K562 (cell line): ENCODE measurements around the gene ATXN7L1. TPM values are rescaled to one million over a fixed set of nuclear protein-coding genes. Genes with fewer than 3 reads are reported as not detected.
A peak's percentile ranks its signal among the peaks of the same experiment; 100 is the strongest.

ENCODE experiments used
- ATAC-seq: fragments of 200-7000 bp; cut with Tn5 transposase; 3 replicates; pipeline ENCODE4 v1.9.1; 2020; ENCODE audit warnings: moderate library complexity
- BruUV-seq: library from RNA; stranded (reverse); fragments of 400-500 nt; replicated peaks from 2 replicates; lab custom pipeline; 2021; lab: Mats Ljungman, UMichigan
- CTCF ChIA-PET: fragments of 300-600 bp; formaldehyde crosslinking; extraction: SDS; loops from one replicate; lab custom pipeline; 2021; ENCODE audit warnings: low intra/inter-chr PET ratio; lab: Yijun Ruan, JAX
- POLR2A ChIA-PET: fragments of 300-600, 350-650 bp; sonication (Branson Sonifier 250); formaldehyde crosslinking; extraction: SDS; loops from one replicate; lab custom pipeline; 2021; ENCODE audit warnings: antibody characterized with exemption, inconsistent platforms; lab: Yijun Ruan, JAX
- DNase-seq, 4 experiments: peaks; one replicate each; pipeline versions ENCODE4 v3.0.0 to v3.0.0-alpha.2; 2011 to 2018; ENCODE audit warnings: low spot score in 3 of 4, mixed read lengths in 3 of 4; ENCODE audit errors: extremely low read depth in 1 of 4
- FAIRE-seq: peaks from 2 replicates; lab custom pipeline; 2011; peaks lifted over from hg19 to GRCh38; lab: Jason Lieb, UNC
- H2AFZ ChIP-seq: 2 replicates; pipeline ENCODE4 v1.6.0; 2011; ENCODE audit warnings: low read depth, low read length, control low read depth, inconsistent platforms
- H3K27ac ChIP-seq: fragments of 200-600 bp; 3 replicates; pipeline ENCODE4 v1.8.0; 2011; ENCODE audit warnings: low read depth, mild to moderate bottlenecking, control low read depth, inconsistent platforms, low read length, moderate library complexity, mixed read lengths; ENCODE audit errors: extremely low read depth
- H3K27me3 ChIP-seq, 2 experiments: fragments of 300-600 bp in 1 of 2; 2 replicates in 1 of 2; 3 replicates in 1 of 2; pipeline versions ENCODE4 v1.6.0 to v1.8.0; 2011; ENCODE audit warnings: inconsistent platforms in 2 of 2, low read length in 2 of 2, mild to moderate bottlenecking in 1 of 2, mixed read lengths in 1 of 2, moderate library complexity in 1 of 2; ENCODE audit not compliant: control insufficient read depth in 2 of 2, insufficient read depth in 2 of 2
- H3K36me3 ChIP-seq: fragments of 300-600 bp; 3 replicates; pipeline ENCODE4 v1.8.0; 2011; ENCODE audit warnings: mild to moderate bottlenecking, low read length, inconsistent platforms; ENCODE audit not compliant: control insufficient read depth, insufficient read depth
- H3K4me1 ChIP-seq, 2 experiments: fragments of 200-600 bp in 1 of 2; replicated peaks in 1 of 2; 2 replicates in 1 of 2; 3 replicates in 1 of 2; pipeline versions ENCODE4 v1.5.1 to v1.8.0; 2011; ENCODE audit warnings: inconsistent platforms in 2 of 2, low read length in 2 of 2, mild to moderate bottlenecking in 1 of 2, mixed read lengths in 1 of 2, moderate library complexity in 1 of 2; ENCODE audit not compliant: control insufficient read depth in 2 of 2, insufficient read depth in 2 of 2
- H3K4me2 ChIP-seq: 2 replicates; pipeline ENCODE4 v1.6.1; 2011; ENCODE audit warnings: low read length, control low read depth, inconsistent platforms, mixed read lengths; ENCODE audit not compliant: insufficient read depth
- H3K4me3 ChIP-seq: fragments of 200-600 bp; sonication (generic), shearing (Covaris generic); 2 replicates; pipeline ENCODE4 v1.5.1; 2016; ENCODE audit warnings: control low read depth, inconsistent platforms
- H3K79me2 ChIP-seq: fragments of 200-600 bp; 3 replicates; pipeline ENCODE4 v1.8.0; 2011; ENCODE audit warnings: low read length, inconsistent platforms; ENCODE audit not compliant: control insufficient read depth, insufficient read depth
- H3K9ac ChIP-seq, 2 experiments: 2 replicates each; pipeline versions ENCODE4 v1.6.0 to v1.6.1; 2011; ENCODE audit warnings: low read depth in 2 of 2, low read length in 2 of 2, control low read depth in 1 of 2, inconsistent platforms in 1 of 2, mild to moderate bottlenecking in 1 of 2, mixed read lengths in 1 of 2; ENCODE audit not compliant: insufficient read depth in 1 of 2
- H3K9me1 ChIP-seq: one replicate; pipeline ENCODE4 v1.6.0; 2011; ENCODE audit warnings: inconsistent platforms, mild to moderate bottlenecking, low read length, moderate library complexity; ENCODE audit not compliant: control insufficient read depth, insufficient read depth
- H3K9me3 ChIP-seq: replicated peaks from 2 replicates; pipeline ENCODE4 v1.5.1; 2011; ENCODE audit warnings: low read depth, low read length, inconsistent platforms; ENCODE audit not compliant: control insufficient read depth, insufficient read depth
- H4K20me1 ChIP-seq: replicated peaks from 2 replicates; pipeline ENCODE4 v1.6.1; 2011; ENCODE audit warnings: low read length, inconsistent platforms, mixed read lengths; ENCODE audit not compliant: control insufficient read depth, insufficient read depth
- BHLHE40 ChIP-seq: IDR thresholded peaks from 2 replicates; pipeline ENCODE4 v1.6.1; 2011; ENCODE audit warnings: low read length, improper control_type of control experiment
- CBX3 ChIP-seq, 2 experiments: IDR thresholded peaks; 1 replicate in 1 of 2; 2 replicates in 1 of 2; pipeline ENCODE4 v1.6.1; 2012; ENCODE audit warnings: inconsistent platforms in 2 of 2, low read length in 2 of 2, borderline replicate concordance in 1 of 2, control low read depth in 1 of 2
- CHCHD3 ChIP-seq: fragments of 250-450 bp; sonication (Bioruptor Pico); IDR thresholded peaks from 2 replicates; pipeline ENCODE4 v2.1.2; 2022; ENCODE audit warnings: mild to moderate bottlenecking
- ETV1 ChIP-seq: fragments of 450-650 bp; conservative IDR thresholded peaks from 2 replicates; pipeline ENCODE4 v1.6.1; 2016; ENCODE audit warnings: missing genetic modification characterization, control low read depth, low read depth, missing compliant biosample characterization
- ILF3 ChIP-seq: fragments of 450-650 bp; IDR thresholded peaks from 2 replicates; pipeline ENCODE4 v1.6.1; 2018; ENCODE audit warnings: antibody characterized with exemption, mild to moderate bottlenecking, moderate library complexity, borderline replicate concordance
- IRF2 ChIP-seq: sonication (generic); formaldehyde crosslinking; IDR thresholded peaks from 2 replicates; pipeline ENCODE4 v1.8.1; 2022; ENCODE audit warnings: mild to moderate bottlenecking, missing genetic modification reagents
- POLR2B ChIP-seq: fragments of 450-650 bp; IDR thresholded peaks from 2 replicates; pipeline ENCODE4 v1.6.1; 2018; ENCODE audit warnings: low read depth; ENCODE audit not compliant: partially characterized antibody
- TFAM ChIP-seq: fragments of 250-450 bp; sonication (Bioruptor Pico); conservative IDR thresholded peaks from 2 replicates; pipeline ENCODE4 v1.5.0; 2021; ENCODE audit warnings: mild to moderate bottlenecking, moderate library complexity
- XRCC5 ChIP-seq: fragments of 200-400 bp; formaldehyde crosslinking; IDR thresholded peaks from 2 replicates; pipeline ENCODE4 v1.6.1; 2017; ENCODE audit warnings: low read depth, mild to moderate bottlenecking, low read length
- ZNF263 ChIP-seq: sonication (generic); formaldehyde crosslinking; IDR thresholded peaks from 2 replicates; pipeline ENCODE4 v1.8.0; 2022; ENCODE audit warnings: mild to moderate bottlenecking, missing genetic modification reagents, borderline replicate concordance
- ZNF780A ChIP-seq: fragments of 250-450 bp; sonication (Bioruptor Pico); IDR thresholded peaks from 2 replicates; pipeline ENCODE4 v1.5.0; 2021; ENCODE audit warnings: mild to moderate bottlenecking
- WGBS: fragments of 100-300 bp; shearing (Covaris generic); methylation state at CpG from one replicate; pipeline ENCODE4 v1.1.6; 2016; ENCODE audit warnings: low coverage, mixed read lengths; ENCODE audit not compliant: insufficient coverage; ENCODE audit errors: missing lambda C conversion rate; 5-methylcytosine and 5-hydroxymethylcytosine counted together
- in situ Hi-C: fragments of 300-500 bp; cut with MboI; formaldehyde crosslinking; loops from 4 replicates; pipeline ENCODE4 v1.15.0; 2018; ENCODE audit warnings: inconsistent platforms, mixed read lengths
- intact Hi-C: fragments of 100-400 bp; cut with micrococcal nuclease; formaldehyde crosslinking; loops from 2 replicates; pipeline ENCODE4 v1.14.2; 2022
- polyA plus RNA-seq, 8 experiments: library from polyadenylated mRNA; depleted of rRNA in 4 of 8; stranded (reverse) in 5 of 8; unstranded in 3 of 8; fragments of >200 nt; fragmentation: Nextera tagmentation in 2 of 8; fragmentation: Illumina TruSeq in 1 of 8; extraction: Ambion mirVana in 2 of 8; extraction: Trizol in 1 of 8; gene quantifications; 2 replicates each; pipeline versions ENCODE4 v1.2.1 to v1.2.3, GENCODE V29; 2011 to 2014; ENCODE audit warnings: inconsistent platforms in 1 of 8, missing spikeins in 1 of 8
- total RNA-seq, 7 experiments: library from RNA; depleted of rRNA in 6 of 7; stranded (reverse); fragments of >200 nt in 6 of 7; fragmentation: Illumina TruSeq in 2 of 7; extraction: Trizol in 2 of 7; gene quantifications; 2 replicates each; pipeline versions ENCODE4 v1.2.1 to v1.2.3, GENCODE V29; 2011 to 2021; ENCODE audit warnings: low replicate concordance in 1 of 7
- TF ChIP-seq, protein P1 (sequence below): fragments of 450-650 bp; conservative IDR thresholded peaks from 2 replicates; pipeline ENCODE4 v1.6.1; 2016; ENCODE audit warnings: missing genetic modification characterization, low read depth, mild to moderate bottlenecking, control low read depth, missing compliant biosample characterization

Gene ATXN7L1
- total and polyA plus RNA-seq, 9 of the 15 experiments (the other 6 are each of a cell fraction or from before 2014, with no cell fraction given) = 6.6 to 13.7 (median 10.7) TPM

DNA sequence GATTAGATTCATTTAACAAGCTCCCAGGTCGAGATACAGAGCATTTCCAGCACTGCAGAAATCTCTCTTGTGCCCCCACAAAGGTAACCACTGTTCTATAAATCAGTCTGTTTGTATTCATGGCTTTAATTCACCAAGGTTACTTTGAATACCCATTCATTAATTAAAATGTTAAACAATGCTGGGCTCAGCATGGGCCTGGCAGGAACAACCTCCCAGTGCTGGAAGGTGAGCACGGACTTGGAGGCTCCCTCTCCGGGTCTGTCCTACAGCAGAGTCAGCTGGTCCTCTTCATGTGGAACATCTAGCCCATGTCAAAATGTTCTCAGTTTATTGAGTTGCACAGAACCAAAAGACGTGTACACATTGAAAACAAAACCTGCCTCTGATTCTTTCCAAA, 279.5 kb downstream of the ATXN7L1 start:
- WGBS = 24% methylated on average over 4 of the region's 4 CpGs
- DNase-seq (no peak), ATAC-seq (no peak), FAIRE-seq (no peak)
- no peaks in the 10 kb centered on the region for H3K36me3 ChIP-seq
- H2AFZ ChIP-seq = no peak overlapping the region
- no peak overlapping the region for H3K4me2 ChIP-seq
- H3K9me1 ChIP-seq = no peaks in the 10 kb centered on the region
- POLR2A ChIA-PET = interaction anchor here (0.9 to 3.5 kb wide), 2 partner anchors 8 to 13 kb away, joined by 3 to 12 read pairs; no protein-coding TSS in a partner anchor
- H3K27me3 ChIP-seq = no peaks in the 10 kb centered on the region
- peaks cover 5% of the 10 kb centered on the region; the same call in 1 of the 3 replicates for H3K79me2 ChIP-seq
- intact Hi-C loops (loop anchor here (10.0 kb wide), 1 partner anchor 332 kb away; no protein-coding TSS in a partner anchor), in situ Hi-C loops (no loop called here)
- H3K4me3 ChIP-seq = no peak overlapping the region
- TF ChIP-seq ZNF780A (CRISPR knock-in tag) = no peak
- peaks cover 0 to 12% of the 10 kb centered on the region in 2 experiments; a peak in 3 of 5 replicates for H3K4me1 ChIP-seq
- BruUV-seq = no TSS peak
- H4K20me1 ChIP-seq = no peaks in the 10 kb centered on the region
- no peak overlapping the region for H3K27ac ChIP-seq
- no peaks in the 10 kb centered on the region for H3K9me3 ChIP-seq
- CTCF ChIA-PET = no interaction called here
- H3K9ac ChIP-seq = no peak overlapping the region

DNA sequence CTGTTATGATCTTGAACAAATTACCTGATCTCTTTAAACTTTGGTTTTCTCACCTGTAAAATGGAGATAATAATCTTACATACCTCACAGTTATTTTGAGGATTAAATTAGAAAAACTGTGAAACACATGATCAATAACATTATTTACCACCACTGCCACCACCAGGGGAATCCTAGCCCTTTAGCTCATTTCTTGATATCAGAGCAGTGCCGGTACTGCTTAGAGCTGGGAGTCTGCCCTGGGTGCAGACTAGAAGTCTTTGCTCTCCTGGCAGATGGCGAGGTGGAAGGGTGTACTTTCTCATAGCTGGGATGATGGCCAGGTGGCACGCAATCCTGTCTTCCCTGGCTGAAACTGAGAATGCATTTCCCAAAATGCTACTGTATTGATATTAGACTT, 282.4 kb downstream of the ATXN7L1 start:
- 0 out of 2 replicates have a peak overlapping the region, but pooled peaks have one; percentile 20 for H3K4me2 ChIP-seq
- peaks cover 0 to 2% of the 10 kb centered on the region in 2 experiments; a peak in 1 of 5 replicates for H3K4me1 ChIP-seq
- ChIA-PET POLR2A (interaction anchor here (0.6 to 1.9 kb wide), 6 partner anchors 8 to 28 kb away, joined by 3 to 7 read pairs (median 4); no protein-coding TSS in a partner anchor), CTCF (no interaction called here)
- no peaks in the 10 kb centered on the region for H3K9me1 ChIP-seq
- no peaks in the 10 kb centered on the region for H3K79me2 ChIP-seq
- no peaks in the 10 kb centered on the region for H4K20me1 ChIP-seq
- BruUV-seq = no TSS peak
- FAIRE-seq (no peak), ATAC-seq (peak; percentile 58), DNase-seq (no peak)
- H3K9me3 ChIP-seq = no peaks in the 10 kb centered on the region
- H2AFZ ChIP-seq = peak overlapping the region; percentile 37
- H3K9ac ChIP-seq = no peak overlapping the region
- in situ Hi-C loops = no loop called here
- H3K27me3 ChIP-seq = no peaks in the 10 kb centered on the region
- H3K27ac ChIP-seq = no peak overlapping the region
- intact Hi-C loops = loop anchor here (10.0 kb wide), 1 partner anchor 329 kb away; no protein-coding TSS in a partner anchor
- WGBS = 57% methylated on average over 3 of the region's 3 CpGs
- no peak overlapping the region for H3K4me3 ChIP-seq
- H3K36me3 ChIP-seq = no peaks in the 10 kb centered on the region
- TF ChIP-seq POLR2B (no peak), ZNF263 (CRISPR knock-in tag) (no peak), CHCHD3 (CRISPR knock-in tag) (no peak), ETV1 (tag) (no peak), XRCC5 (no peak), BHLHE40 (no peak), IRF2 (CRISPR knock-in tag) (no peak), ILF3 (no peak), CBX3 (IDR thresholded peaks at IDR 0.05; ENCODE audit: borderline replicate concordance in 1 of 2, low read length in 2 of 2) (no peak), TFAM (CRISPR knock-in tag) (no peak)
- TF ChIP-seq, protein P1, sequence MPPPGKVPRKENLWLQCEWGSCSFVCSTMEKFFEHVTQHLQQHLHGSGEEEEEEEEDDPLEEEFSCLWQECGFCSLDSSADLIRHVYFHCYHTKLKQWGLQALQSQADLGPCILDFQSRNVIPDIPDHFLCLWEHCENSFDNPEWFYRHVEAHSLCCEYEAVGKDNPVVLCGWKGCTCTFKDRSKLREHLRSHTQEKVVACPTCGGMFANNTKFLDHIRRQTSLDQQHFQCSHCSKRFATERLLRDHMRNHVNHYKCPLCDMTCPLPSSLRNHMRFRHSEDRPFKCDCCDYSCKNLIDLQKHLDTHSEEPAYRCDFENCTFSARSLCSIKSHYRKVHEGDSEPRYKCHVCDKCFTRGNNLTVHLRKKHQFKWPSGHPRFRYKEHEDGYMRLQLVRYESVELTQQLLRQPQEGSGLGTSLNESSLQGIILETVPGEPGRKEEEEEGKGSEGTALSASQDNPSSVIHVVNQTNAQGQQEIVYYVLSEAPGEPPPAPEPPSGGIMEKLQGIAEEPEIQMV (tag) = no peak
